Neural cell (in vitro differentiated cells): ENCODE results near the gene SERINC5.
"Not testable (repeated sequence)": the region's sequence is repeated elsewhere in the genome, so short reads cannot be mapped to it uniquely, and the experiment has no call there.

Source experiments
- CTCF ChIP-seq: fragments of 450-650 bp; IDR thresholded peaks from 2 replicates; pipeline ENCODE4 v1.5.1; 2014; ENCODE audit warnings: antibody characterized with exemption, mild to moderate bottlenecking, moderate library complexity; ENCODE audit not compliant: poor library complexity, severe bottlenecking
- EZH2 ChIP-seq: fragments of 200-600, 300-800 bp; shearing (Covaris generic), sonication (generic); IDR thresholded peaks from 2 replicates; pipeline ENCODE4 v1.6.1; 2014; ENCODE audit warnings: antibody characterized with exemption, low read length, borderline replicate concordance, mild to moderate bottlenecking; ENCODE audit not compliant: insufficient read depth, poor library complexity, severe bottlenecking
- MXI1 ChIP-seq: fragments of 450-650 bp; conservative IDR thresholded peaks from 2 replicates; pipeline ENCODE4 v1.6.1; 2014; ENCODE audit warnings: antibody characterized with exemption, mild to moderate bottlenecking; ENCODE audit not compliant: poor library complexity, severe bottlenecking
- POLR2AphosphoS5 ChIP-seq: IDR thresholded peaks from 2 replicates; pipeline ENCODE4 v1.6.1; 2012

- not testable (repeated sequence) for TF ChIP-seq CTCF, POLR2AphosphoS5, MXI1, EZH2
Measured at GRCh38 chr5:80183728-80184234, 72.1 kb downstream of the SERINC5 start.
